Brain microvascular endothelial cell (primary cell): Measurements from ENCODE around the gene GRM7.

Experiments used
- DNase-seq: peaks from one replicate; pipeline ENCODE4 v3.0.0-alpha.2; 2020
- H3K27ac ChIP-seq: fragments of 250-450 bp; sonication (Bioruptor Pico); 2 replicates; pipeline ENCODE4 v1.5.1; 2020; ENCODE audit warnings: mild to moderate bottlenecking, moderate library complexity
- H3K27me3 ChIP-seq: fragments of 250-450 bp; sonication (Bioruptor Pico); replicated peaks from 2 replicates; pipeline ENCODE4 v1.5.1; 2020; ENCODE audit warnings: mild to moderate bottlenecking
- H3K36me3 ChIP-seq: fragments of 250-450 bp; sonication (Bioruptor Pico); replicated peaks from 2 replicates; pipeline ENCODE4 v1.5.1; 2020; ENCODE audit warnings: mild to moderate bottlenecking
- H3K4me3 ChIP-seq: 2 replicates; pipeline ENCODE4 v1.5.1; 2011; ENCODE audit warnings: low read depth, mild to moderate bottlenecking, control low read depth, low read length, moderate library complexity
- CTCF ChIP-seq: IDR thresholded peaks from 2 replicates; pipeline ENCODE4 v1.5.1; 2011; ENCODE audit warnings: low read depth, mild to moderate bottlenecking, moderate library complexity, low read length, control low read depth, inconsistent platforms; ENCODE audit errors: missing control alignments
- in situ Hi-C: cut with HindIII; loops from 2 replicates; pipeline ENCODE4 v1.10.0; 2017; ENCODE audit warnings: low sequenced_read_pairs, low pct_ligation_motif_present

The GRM7 gene

GRCh38 chr3:7512048-7512447, 651.1 kb downstream of the GRM7 start:
- in situ Hi-C loops: no loop called here

GRCh38 chr3:7518026-7518425, 657.1 kb downstream of the GRM7 start:
- Histone ChIP-seq H3K27me3 (no peaks in the 10 kb centered on the region), H3K4me3 (no peak overlapping the region), H3K27ac (no peak overlapping the region), H3K36me3 (no peaks in the 10 kb centered on the region)
- no peak for TF ChIP-seq CTCF
- no peak for DNase-seq
- in situ Hi-C loops: no loop called here

More at GRCh38 chr3:7512048-7512447, 651.1 kb downstream of the GRM7 start:
- no peak for TF ChIP-seq CTCF
- Histone ChIP-seq H3K27me3 (no peaks in the 10 kb centered on the region), H3K36me3 (no peaks in the 10 kb centered on the region), H3K4me3 (no peak overlapping the region), H3K27ac (no peak overlapping the region)
- no peak for DNase-seq

- in situ Hi-C loops: no loop called here
- H3K4me3 ChIP-seq: no peak overlapping the region
Measured at GRCh38 chr3:7518456-7518855, 657.5 kb downstream of the GRM7 start.

GRCh38 chr3:7520059-7520458, 659.1 kb downstream of the GRM7 start:
- no peaks in the 10 kb centered on the region for H3K27me3 ChIP-seq
- TF ChIP-seq CTCF: no peak
- H3K27ac ChIP-seq: no peak overlapping the region
- no peak overlapping the region for H3K4me3 ChIP-seq
- no peak for DNase-seq
- in situ Hi-C loops: no loop called here
- no peaks in the 10 kb centered on the region for H3K36me3 ChIP-seq

More at GRCh38 chr3:7518456-7518855, 657.5 kb downstream of the GRM7 start:
- Histone ChIP-seq H3K27me3 (no peaks in the 10 kb centered on the region), H3K27ac (no peak overlapping the region), H3K36me3 (no peaks in the 10 kb centered on the region)
- DNase-seq: no peak
- TF ChIP-seq CTCF: no peak

GRCh38 chr3:7520593-7520992, 659.7 kb downstream of the GRM7 start:
- no peak overlapping the region for H3K27ac ChIP-seq
- no peak for TF ChIP-seq CTCF
- in situ Hi-C loops: no loop called here
- H3K36me3 ChIP-seq: no peaks in the 10 kb centered on the region
- no peak overlapping the region for H3K4me3 ChIP-seq
- no peaks in the 10 kb centered on the region for H3K27me3 ChIP-seq
- no peak for DNase-seq

GRCh38 chr3:7536510-7536909, 675.6 kb downstream of the GRM7 start:
- in situ Hi-C loops: no loop called here
- Histone ChIP-seq H3K4me3 (no peak overlapping the region), H3K27me3 (no peaks in the 10 kb centered on the region), H3K36me3 (no peaks in the 10 kb centered on the region), H3K27ac (no peak overlapping the region)
- no peak for DNase-seq
- TF ChIP-seq CTCF: no peak
